MM.1S (cell line): ENCODE data around the gene ZFYVE21.

Experiments used
- EZH2phosphoT487 ChIP-seq: fragments of 300-600 bp; sonication (generic); IDR thresholded peaks from 2 replicates; pipeline ENCODE4 v1.6.1; 2018; ENCODE audit warnings: antibody characterized with exemption, low read length
- TF ChIP-seq, protein P1 (sequence below): fragments of 300-600 bp; sonication (generic); IDR thresholded peaks from 2 replicates; pipeline ENCODE4 v1.5.1; 2016; ENCODE audit warnings: antibody characterized with exemption, low read length, mixed read lengths

DNA sequence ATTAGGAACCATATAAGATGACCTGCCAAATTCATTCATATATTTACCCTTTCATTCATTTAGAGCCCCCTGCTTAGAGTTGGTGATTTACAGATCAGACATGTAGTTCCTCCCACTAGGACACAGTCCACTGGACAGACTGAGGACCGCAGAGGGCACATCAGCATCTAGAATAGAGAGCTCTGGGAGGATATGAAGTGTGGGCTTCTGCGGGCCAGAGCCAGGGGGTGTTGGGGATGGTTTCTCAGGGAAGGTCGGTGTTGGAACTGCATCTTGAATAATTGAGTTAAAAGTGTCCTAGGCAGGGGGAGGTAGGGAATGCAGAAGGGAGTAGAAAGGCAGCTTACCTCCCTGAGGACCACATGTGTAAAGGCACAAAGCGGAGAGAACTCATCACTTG lies 43.7 kb upstream of the ZFYVE21 start:
- TF ChIP-seq, protein P1, sequence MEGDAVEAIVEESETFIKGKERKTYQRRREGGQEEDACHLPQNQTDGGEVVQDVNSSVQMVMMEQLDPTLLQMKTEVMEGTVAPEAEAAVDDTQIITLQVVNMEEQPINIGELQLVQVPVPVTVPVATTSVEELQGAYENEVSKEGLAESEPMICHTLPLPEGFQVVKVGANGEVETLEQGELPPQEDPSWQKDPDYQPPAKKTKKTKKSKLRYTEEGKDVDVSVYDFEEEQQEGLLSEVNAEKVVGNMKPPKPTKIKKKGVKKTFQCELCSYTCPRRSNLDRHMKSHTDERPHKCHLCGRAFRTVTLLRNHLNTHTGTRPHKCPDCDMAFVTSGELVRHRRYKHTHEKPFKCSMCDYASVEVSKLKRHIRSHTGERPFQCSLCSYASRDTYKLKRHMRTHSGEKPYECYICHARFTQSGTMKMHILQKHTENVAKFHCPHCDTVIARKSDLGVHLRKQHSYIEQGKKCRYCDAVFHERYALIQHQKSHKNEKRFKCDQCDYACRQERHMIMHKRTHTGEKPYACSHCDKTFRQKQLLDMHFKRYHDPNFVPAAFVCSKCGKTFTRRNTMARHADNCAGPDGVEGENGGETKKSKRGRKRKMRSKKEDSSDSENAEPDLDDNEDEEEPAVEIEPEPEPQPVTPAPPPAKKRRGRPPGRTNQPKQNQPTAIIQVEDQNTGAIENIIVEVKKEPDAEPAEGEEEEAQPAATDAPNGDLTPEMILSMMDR: no peak
- no peak for TF ChIP-seq EZH2phosphoT487
